WTC11 (cell line): Measurements from ENCODE around the gene YBEY. TPM values are rescaled to one million over a fixed set of nuclear protein-coding genes. Genes with fewer than 3 reads are reported as not detected.

ENCODE experiments used
- ATAC-seq: fragments of 200-7000 bp; cut with Tn5 transposase; 2 replicates; pipeline ENCODE4 v1.10.0; 2021; ENCODE audit warnings: mild to moderate bottlenecking, moderate library complexity
- CTCF ChIA-PET: fragments of 300-600 bp; sonication (Branson Sonifier 250); formaldehyde crosslinking; loops from one replicate; lab custom pipeline; 2021; ENCODE audit warnings: antibody characterized with exemption; lab: Charles Lee
- POLR2A ChIA-PET: fragments of 350-600 bp; sonication (Branson Sonifier 250); formaldehyde crosslinking; loops from one replicate; lab custom pipeline; 2021; ENCODE audit warnings: antibody characterized with exemption; lab: Charles Lee
- DNase-seq: peaks from one replicate; pipeline ENCODE4 v3.0.0; 2021; ENCODE audit warnings: low spot score
- H3K27ac Mint-ChIP-seq: 2 replicates; pipeline ENCODE4 v1.8.0; 2021; ENCODE audit warnings: mixed read lengths
- H3K27me3 Mint-ChIP-seq: 2 replicates; pipeline ENCODE4 v1.8.0; 2021; ENCODE audit warnings: low read depth, mild to moderate bottlenecking, moderate library complexity, mixed read lengths
- H3K36me3 Mint-ChIP-seq: 2 replicates; pipeline ENCODE4 v1.8.0; 2021; ENCODE audit warnings: mixed read lengths
- H3K4me1 Mint-ChIP-seq: 2 replicates; pipeline ENCODE4 v1.8.0; 2022; ENCODE audit warnings: mixed read lengths
- H3K4me3 Mint-ChIP-seq: 2 replicates; pipeline ENCODE4 v1.8.0; 2021; ENCODE audit warnings: mild to moderate bottlenecking, moderate library complexity, mixed read lengths
- H3K9me3 Mint-ChIP-seq: 2 replicates; pipeline ENCODE4 v1.8.0; 2021; ENCODE audit warnings: mixed read lengths
- FOXP1 ChIP-seq: sonication (generic); formaldehyde crosslinking; IDR thresholded peaks from 2 replicates; pipeline ENCODE4 v1.8.0; 2022; ENCODE audit warnings: missing genetic modification reagents, mild to moderate bottlenecking, moderate library complexity, borderline replicate concordance
- FOXP4 ChIP-seq: sonication (generic); formaldehyde crosslinking; IDR thresholded peaks from 2 replicates; pipeline ENCODE4 v1.8.0; 2022; ENCODE audit warnings: mild to moderate bottlenecking, missing genetic modification reagents
- GABPB1 ChIP-seq: sonication (generic); formaldehyde crosslinking; IDR thresholded peaks from 2 replicates; pipeline ENCODE4 v1.8.1; 2023; ENCODE audit warnings: mild to moderate bottlenecking, missing genetic modification reagents
- JAZF1 ChIP-seq: fragments of 250-450 bp; sonication (Bioruptor Pico); IDR thresholded peaks from 2 replicates; pipeline ENCODE4 v1.9.0; 2021; ENCODE audit warnings: moderate library complexity, mild to moderate bottlenecking, inconsistent platforms
- MAX ChIP-seq: sonication (generic); formaldehyde crosslinking; IDR thresholded peaks from 2 replicates; pipeline ENCODE4 v1.8.0; 2022; ENCODE audit warnings: mild to moderate bottlenecking, missing genetic modification reagents
- MYBL2 ChIP-seq: sonication (generic); formaldehyde crosslinking; IDR thresholded peaks from 2 replicates; pipeline ENCODE4 v1.8.1; 2023; ENCODE audit warnings: mild to moderate bottlenecking, moderate library complexity, missing genetic modification reagents
- RELA ChIP-seq: sonication (generic); formaldehyde crosslinking; IDR thresholded peaks from 2 replicates; pipeline ENCODE4 v1.8.1; 2022; ENCODE audit warnings: missing genetic modification reagents, mild to moderate bottlenecking, borderline replicate concordance
- TEAD4 ChIP-seq: sonication (generic); formaldehyde crosslinking; IDR thresholded peaks from 2 replicates; pipeline ENCODE4 v1.8.0; 2022; ENCODE audit warnings: mild to moderate bottlenecking, missing genetic modification reagents
- TP53 ChIP-seq: sonication (generic); formaldehyde crosslinking; IDR thresholded peaks from 2 replicates; pipeline ENCODE4 v1.8.1; 2023; ENCODE audit warnings: mild to moderate bottlenecking, missing genetic modification reagents
- ZBTB43 ChIP-seq: sonication (generic); formaldehyde crosslinking; IDR thresholded peaks from 2 replicates; pipeline ENCODE4 v1.8.1; 2023; ENCODE audit warnings: mild to moderate bottlenecking, missing genetic modification reagents
- ZNF121 ChIP-seq: sonication (generic); formaldehyde crosslinking; IDR thresholded peaks from 2 replicates; pipeline ENCODE4 v1.8.0; 2023; ENCODE audit warnings: missing genetic modification reagents
- ZNF219 ChIP-seq: sonication (generic); formaldehyde crosslinking; IDR thresholded peaks from 2 replicates; pipeline ENCODE4 v1.8.0; 2023; ENCODE audit warnings: missing genetic modification reagents, mild to moderate bottlenecking, borderline replicate concordance
- ZNF416 ChIP-seq: fragments of 250-450 bp; sonication (Bioruptor Pico); IDR thresholded peaks from 2 replicates; pipeline ENCODE4 v1.9.0; 2021; ENCODE audit warnings: mild to moderate bottlenecking, inconsistent platforms
- ZNF532 ChIP-seq: fragments of 250-450 bp; sonication (Bioruptor Pico); IDR thresholded peaks from 2 replicates; pipeline ENCODE4 v1.9.0; 2021; ENCODE audit warnings: mild to moderate bottlenecking, borderline replicate concordance
- ZNF671 ChIP-seq: fragments of 250-450 bp; sonication (Bioruptor Pico); IDR thresholded peaks from 2 replicates; pipeline ENCODE4 v1.8.0; 2021; ENCODE audit warnings: mild to moderate bottlenecking
- total RNA-seq: library from RNA; stranded (reverse); gene quantifications from 3 replicates; pipeline ENCODE4 v1.2.3, GENCODE V29; 2021

Gene YBEY
- total RNA-seq, 1 experiment from 2014 or later, result 27.4 TPM

- TF ChIP-seq FOXP4 (CRISPR knock-in tag), result no peak
Measured at GRCh38 chr21:46295177-46295770, 9.1 kb downstream of the YBEY start (continued).

- H3K4me1 Mint-ChIP-seq, result peaks cover 18% of the 10 kb centered on the region
- H3K9me3 Mint-ChIP-seq, result no peaks in the 10 kb centered on the region
- H3K4me3 Mint-ChIP-seq, result no peak overlapping the region
- POLR2A ChIA-PET, result no interaction called here
- no peak for DNase-seq
- TF ChIP-seq MYBL2 (CRISPR knock-in tag) (no peak), GABPB1 (CRISPR knock-in tag) (peak; percentile 38; the same call in 1 of the 2 replicates)
- H3K27ac Mint-ChIP-seq, result no peak overlapping the region
- no peak for ATAC-seq
- H3K36me3 Mint-ChIP-seq, result peaks cover 39% of the 10 kb centered on the region
- H3K27me3 Mint-ChIP-seq, result peaks cover 16% of the 10 kb centered on the region
- CTCF ChIA-PET, result interaction anchor here (0.8 to 1.4 kb wide), 2 partner anchors 27 to 30 kb away, joined by 3 to 4 read pairs; a partner anchor contains a TSS
Measured at GRCh38 chr21:46295996-46296752, 10.0 kb downstream of the YBEY start.

GRCh38 chr21:46297338-46298271 is 11.5 kb downstream of the YBEY start:
- peaks cover 17% of the 10 kb centered on the region for H3K4me1 Mint-ChIP-seq
- H3K27ac Mint-ChIP-seq, result peak overlapping the region; percentile 89; the same call in 1 of the 2 replicates
- H3K27me3 Mint-ChIP-seq, result peaks cover 16% of the 10 kb centered on the region
- DNase-seq, result peak; percentile 52
- CTCF ChIA-PET, result interaction anchor here (0.8 to 1.4 kb wide), 5 partner anchors 18 to 234 kb away, joined by 3 to 5 read pairs (median 4); a partner anchor contains a TSS
- POLR2A ChIA-PET, result interaction anchor here (0.6 to 0.8 kb wide), 3 partner anchors 9 to 276 kb away, joined by 3 read pairs; no protein-coding TSS in a partner anchor
- TF ChIP-seq FOXP4 (CRISPR knock-in tag), result 0 out of 2 replicates have a peak, but pooled peaks have one; percentile 11
- no peak for TF ChIP-seq TP53 (CRISPR knock-in tag)
- TF ChIP-seq FOXP1, result no peak
- TF ChIP-seq, all 79 proteins: peak for 1
- Mint-ChIP-seq H3K4me3 (peak overlapping the region; percentile 65), H3K9me3 (no peaks in the 10 kb centered on the region), H3K36me3 (peaks cover 35% of the 10 kb centered on the region)
- peak; percentile 58 for ATAC-seq

GRCh38 chr21:46299167-46299566 is 13.0 kb downstream of the YBEY start:
- CTCF ChIA-PET, result no interaction called here
- no peak overlapping the region for H3K27ac Mint-ChIP-seq
- TF ChIP-seq TEAD4 (CRISPR knock-in tag) (no peak), ZNF416 (no peak), RELA (no peak), ZBTB43 (CRISPR knock-in tag) (no peak), MAX (no peak), ZNF671 (no peak), ZNF532 (CRISPR knock-in tag) (no peak), ZNF219 (CRISPR knock-in tag) (no peak), JAZF1 (CRISPR knock-in tag) (no peak), ZNF121 (no peak)

More at GRCh38 chr21:46299167-46299566, 13.0 kb downstream of the YBEY start:
- H3K4me3 Mint-ChIP-seq, result no peak overlapping the region
- H3K27me3 Mint-ChIP-seq, result peaks cover 16% of the 10 kb centered on the region
- H3K36me3 Mint-ChIP-seq, result peaks cover 41% of the 10 kb centered on the region
- no peak for ATAC-seq
- DNase-seq, result no peak
- no peaks in the 10 kb centered on the region for H3K9me3 Mint-ChIP-seq
- POLR2A ChIA-PET, result no interaction called here
- H3K4me1 Mint-ChIP-seq, result peaks cover 17% of the 10 kb centered on the region
